HEK293 (cell line): ENCODE measurements around the gene HLA-DQB1.

Source experiments
- CTCF ChIA-PET: fragments of 350-600 bp; formaldehyde crosslinking; extraction: SDS; loops from one replicate; lab custom pipeline; 2021; ENCODE audit warnings: antibody characterized with exemption; lab: Yijun Ruan, JAX
- POLR2A ChIA-PET: fragments of 300-600 bp; formaldehyde crosslinking; extraction: SDS; loops from one replicate; lab custom pipeline; 2020; ENCODE audit warnings: antibody characterized with exemption, inconsistent platforms; lab: Yijun Ruan, JAX
- H3K27ac ChIP-seq: fragments of 200-500 bp; sonication (Bioruptor generic); 2 replicates; pipeline ENCODE4 v1.5.1; 2014; ENCODE audit warnings: low read depth, low read length, control low read depth, inconsistent platforms; ENCODE audit errors: extremely low read depth
- H3K36me3 ChIP-seq, 2 experiments: fragments of 200-500 bp in 1 of 2; sonication (Bioruptor generic) in 1 of 2; 1 replicate in 1 of 2; 2 replicates in 1 of 2; pipeline ENCODE4 v1.5.1; 2014 to 2017; ENCODE audit warnings: inconsistent platforms in 2 of 2, low read length in 2 of 2; ENCODE audit not compliant: control insufficient read depth in 2 of 2, insufficient read depth in 1 of 2
- H3K4me1 ChIP-seq: fragments of 200-500 bp; sonication (Bioruptor generic); 2 replicates; pipeline ENCODE4 v1.5.1; 2014; ENCODE audit warnings: mild to moderate bottlenecking, low read length, inconsistent platforms; ENCODE audit not compliant: control insufficient read depth, insufficient read depth
- H3K4me3 ChIP-seq: 2 replicates; pipeline ENCODE4 v1.5.1; 2011; ENCODE audit warnings: low read depth, mild to moderate bottlenecking, control low read depth, low read length, moderate library complexity
- H3K9me3 ChIP-seq: fragments of 200-500 bp; sonication (Bioruptor generic); 2 replicates; pipeline ENCODE4 v1.5.1; 2014; ENCODE audit warnings: low read depth, low read length, inconsistent platforms; ENCODE audit not compliant: control insufficient read depth, insufficient read depth
- KLF9 ChIP-seq: fragments of 450-650 bp; formaldehyde crosslinking; IDR thresholded peaks from 2 replicates; pipeline ENCODE4 v1.5.1; 2016; ENCODE audit warnings: missing biosample characterization, missing genetic modification characterization, low read depth
- MZF1 ChIP-seq: fragments of 450-650 bp; formaldehyde crosslinking; IDR thresholded peaks from 2 replicates; pipeline ENCODE4 v1.5.1; 2017; ENCODE audit warnings: missing biosample characterization, missing genetic modification characterization, borderline replicate concordance
- PRDM4 ChIP-seq: fragments of 450-650 bp; formaldehyde crosslinking; IDR thresholded peaks from 2 replicates; pipeline ENCODE4 v1.5.1; 2017; ENCODE audit warnings: missing biosample characterization, missing genetic modification characterization
- SCRT2 ChIP-seq: fragments of 450-650 bp; formaldehyde crosslinking; IDR thresholded peaks from 2 replicates; pipeline ENCODE4 v1.5.1; 2016; ENCODE audit warnings: missing biosample characterization, missing genetic modification characterization
- ZNF132 ChIP-seq: fragments of 450-650 bp; formaldehyde crosslinking; IDR thresholded peaks from 2 replicates; pipeline ENCODE4 v1.5.1; 2017; ENCODE audit warnings: missing biosample characterization, missing genetic modification characterization, borderline replicate concordance
- ZNF146 ChIP-seq: fragments of 450-650 bp; formaldehyde crosslinking; IDR thresholded peaks from 2 replicates; pipeline ENCODE4 v1.5.1; 2016; ENCODE audit warnings: missing biosample characterization, missing genetic modification characterization
- ZNF274 ChIP-seq, 2 experiments: fragments of 200-500 bp in 1 of 2; fragments of 450-650 bp in 1 of 2; sonication (Bioruptor generic) in 1 of 2; formaldehyde crosslinking in 1 of 2; IDR thresholded peaks; 2 replicates each; pipeline versions ENCODE4 v1.5.1 to v1.6.1; 2014 to 2016; ENCODE audit warnings: borderline replicate concordance in 1 of 2, inconsistent platforms in 1 of 2, low read length in 1 of 2, missing biosample characterization in 1 of 2, missing genetic modification characterization in 1 of 2
- ZNF350 ChIP-seq: fragments of 450-650 bp; formaldehyde crosslinking; IDR thresholded peaks from 2 replicates; pipeline ENCODE4 v1.5.0; 2017; ENCODE audit warnings: missing biosample characterization, mild to moderate bottlenecking, missing genetic modification characterization
- ZNF510 ChIP-seq: fragments of 450-650 bp; formaldehyde crosslinking; IDR thresholded peaks from 2 replicates; pipeline ENCODE4 v1.5.1; 2018; ENCODE audit warnings: mild to moderate bottlenecking, missing genetic modification characterization, missing biosample characterization; ENCODE audit not compliant: insufficient replicate concordance
- ZNF518A ChIP-seq: fragments of 450-650 bp; formaldehyde crosslinking; conservative IDR thresholded peaks from 2 replicates; pipeline ENCODE4 v1.5.1; 2016; ENCODE audit warnings: low read depth, missing biosample characterization, missing genetic modification characterization
- ZNF596 ChIP-seq: fragments of 450-650 bp; IDR thresholded peaks from 2 replicates; pipeline ENCODE4 v1.5.0; 2018; ENCODE audit warnings: missing biosample characterization, mild to moderate bottlenecking, missing genetic modification characterization, moderate library complexity
- ZNF621 ChIP-seq: fragments of 450-650 bp; formaldehyde crosslinking; IDR thresholded peaks from 2 replicates; pipeline ENCODE4 v1.5.1; 2017; ENCODE audit warnings: missing biosample characterization, missing genetic modification characterization
- ZNF624 ChIP-seq: fragments of 450-650 bp; formaldehyde crosslinking; IDR thresholded peaks from 2 replicates; pipeline ENCODE4 v1.5.1; 2017; ENCODE audit warnings: missing biosample characterization, missing genetic modification characterization
- ZNF629 ChIP-seq: fragments of 450-650 bp; formaldehyde crosslinking; IDR thresholded peaks from 2 replicates; pipeline ENCODE4 v1.5.1; 2017; ENCODE audit warnings: missing biosample characterization, missing genetic modification characterization
- ZNF645 ChIP-seq: fragments of 450-650 bp; formaldehyde crosslinking; IDR thresholded peaks from 2 replicates; pipeline ENCODE4; 2016; ENCODE audit warnings: missing biosample characterization, missing genetic modification characterization
- ZNF701 ChIP-seq: fragments of 450-650 bp; formaldehyde crosslinking; IDR thresholded peaks from 2 replicates; pipeline ENCODE4 v1.5.1; 2016; ENCODE audit warnings: missing biosample characterization, missing genetic modification characterization
- ZXDB ChIP-seq: fragments of 450-650 bp; formaldehyde crosslinking; IDR thresholded peaks from 2 replicates; pipeline ENCODE4 v1.5.1; 2016; ENCODE audit warnings: missing biosample characterization, missing genetic modification characterization
- TF ChIP-seq, protein P1 (sequence below): fragments of 450-650 bp; formaldehyde crosslinking; IDR thresholded peaks from 2 replicates; pipeline ENCODE4 v1.5.1; 2016; ENCODE audit warnings: missing biosample characterization, missing genetic modification characterization
- TF ChIP-seq, protein P2 (sequence below): fragments of 450-650 bp; formaldehyde crosslinking; IDR thresholded peaks from 2 replicates; pipeline ENCODE4 v1.5.1; 2016; ENCODE audit warnings: missing biosample characterization, missing genetic modification characterization, borderline replicate concordance

The HLA-DQB1 gene

GRCh38 chr6:32615885-32616532 is 50.4 kb downstream of the HLA-DQB1 start:
- POLR2A ChIA-PET = no interaction called here
- CTCF ChIA-PET = interaction anchor here (0.9 to 2.8 kb wide), 9 partner anchors 12 to 252 kb away, joined by 3 to 12 read pairs (median 5); no protein-coding TSS in a partner anchor
- TF ChIP-seq ZNF518A (tag by site-specific recombination) = no peak
- no peak for TF ChIP-seq ZNF624 (tag by site-specific recombination)
- no peak for TF ChIP-seq ZNF350
- TF ChIP-seq PRDM4 = no peak
- no peak for TF ChIP-seq ZNF629 (tag by site-specific recombination)
- no peak for TF ChIP-seq MZF1 (tag by site-specific recombination)
- TF ChIP-seq ZXDB (tag by site-specific recombination) = no peak
- TF ChIP-seq, protein P1, sequence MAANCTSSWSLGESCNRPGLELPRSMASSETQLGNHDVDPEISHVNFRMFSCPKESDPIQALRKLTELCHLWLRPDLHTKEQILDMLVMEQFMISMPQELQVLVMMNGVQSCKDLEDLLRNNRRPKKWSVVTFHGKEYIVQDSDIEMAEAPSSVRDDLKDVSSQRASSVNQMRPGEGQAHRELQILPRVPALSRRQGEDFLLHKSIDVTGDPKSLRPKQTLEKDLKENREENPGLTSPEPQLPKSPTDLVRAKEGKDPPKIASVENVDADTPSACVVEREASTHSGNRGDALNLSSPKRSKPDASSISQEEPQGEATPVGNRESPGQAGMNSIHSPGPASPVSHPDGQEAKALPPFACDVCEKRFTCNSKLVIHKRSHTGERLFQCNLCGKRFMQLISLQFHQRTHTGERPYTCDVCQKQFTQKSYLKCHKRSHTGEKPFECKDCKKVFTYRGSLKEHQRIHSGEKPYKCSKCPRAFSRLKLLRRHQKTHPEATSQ (tag by site-specific recombination) = no peak
- TF ChIP-seq SCRT2 = no peak
- no peak for TF ChIP-seq ZNF701 (tag by site-specific recombination)
- TF ChIP-seq ZNF645 = no peak
- TF ChIP-seq ZNF621 = no peak
- TF ChIP-seq ZNF146 (tag by site-specific recombination) = no peak
- no peak for TF ChIP-seq ZNF274 (IDR thresholded peaks at IDR 0.05; ENCODE audit: low read length)
- TF ChIP-seq ZNF274 (tag by site-specific recombination; IDR thresholded peaks at IDR 0.05; ENCODE audit: borderline replicate concordance) = no peak
- no peak for TF ChIP-seq ZNF132 (tag by site-specific recombination)
- TF ChIP-seq KLF9 (tag by site-specific recombination) = no peak
- TF ChIP-seq, protein P2, sequence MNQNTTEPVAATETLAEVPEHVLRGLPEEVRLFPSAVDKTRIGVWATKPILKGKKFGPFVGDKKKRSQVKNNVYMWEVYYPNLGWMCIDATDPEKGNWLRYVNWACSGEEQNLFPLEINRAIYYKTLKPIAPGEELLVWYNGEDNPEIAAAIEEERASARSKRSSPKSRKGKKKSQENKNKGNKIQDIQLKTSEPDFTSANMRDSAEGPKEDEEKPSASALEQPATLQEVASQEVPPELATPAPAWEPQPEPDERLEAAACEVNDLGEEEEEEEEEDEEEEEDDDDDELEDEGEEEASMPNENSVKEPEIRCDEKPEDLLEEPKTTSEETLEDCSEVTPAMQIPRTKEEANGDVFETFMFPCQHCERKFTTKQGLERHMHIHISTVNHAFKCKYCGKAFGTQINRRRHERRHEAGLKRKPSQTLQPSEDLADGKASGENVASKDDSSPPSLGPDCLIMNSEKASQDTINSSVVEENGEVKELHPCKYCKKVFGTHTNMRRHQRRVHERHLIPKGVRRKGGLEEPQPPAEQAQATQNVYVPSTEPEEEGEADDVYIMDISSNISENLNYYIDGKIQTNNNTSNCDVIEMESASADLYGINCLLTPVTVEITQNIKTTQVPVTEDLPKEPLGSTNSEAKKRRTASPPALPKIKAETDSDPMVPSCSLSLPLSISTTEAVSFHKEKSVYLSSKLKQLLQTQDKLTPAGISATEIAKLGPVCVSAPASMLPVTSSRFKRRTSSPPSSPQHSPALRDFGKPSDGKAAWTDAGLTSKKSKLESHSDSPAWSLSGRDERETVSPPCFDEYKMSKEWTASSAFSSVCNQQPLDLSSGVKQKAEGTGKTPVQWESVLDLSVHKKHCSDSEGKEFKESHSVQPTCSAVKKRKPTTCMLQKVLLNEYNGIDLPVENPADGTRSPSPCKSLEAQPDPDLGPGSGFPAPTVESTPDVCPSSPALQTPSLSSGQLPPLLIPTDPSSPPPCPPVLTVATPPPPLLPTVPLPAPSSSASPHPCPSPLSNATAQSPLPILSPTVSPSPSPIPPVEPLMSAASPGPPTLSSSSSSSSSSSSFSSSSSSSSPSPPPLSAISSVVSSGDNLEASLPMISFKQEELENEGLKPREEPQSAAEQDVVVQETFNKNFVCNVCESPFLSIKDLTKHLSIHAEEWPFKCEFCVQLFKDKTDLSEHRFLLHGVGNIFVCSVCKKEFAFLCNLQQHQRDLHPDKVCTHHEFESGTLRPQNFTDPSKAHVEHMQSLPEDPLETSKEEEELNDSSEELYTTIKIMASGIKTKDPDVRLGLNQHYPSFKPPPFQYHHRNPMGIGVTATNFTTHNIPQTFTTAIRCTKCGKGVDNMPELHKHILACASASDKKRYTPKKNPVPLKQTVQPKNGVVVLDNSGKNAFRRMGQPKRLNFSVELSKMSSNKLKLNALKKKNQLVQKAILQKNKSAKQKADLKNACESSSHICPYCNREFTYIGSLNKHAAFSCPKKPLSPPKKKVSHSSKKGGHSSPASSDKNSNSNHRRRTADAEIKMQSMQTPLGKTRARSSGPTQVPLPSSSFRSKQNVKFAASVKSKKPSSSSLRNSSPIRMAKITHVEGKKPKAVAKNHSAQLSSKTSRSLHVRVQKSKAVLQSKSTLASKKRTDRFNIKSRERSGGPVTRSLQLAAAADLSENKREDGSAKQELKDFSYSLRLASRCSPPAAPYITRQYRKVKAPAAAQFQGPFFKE (tag by site-specific recombination) = no peak
- no peak for TF ChIP-seq ZNF510 (tag by site-specific recombination)
- TF ChIP-seq ZNF596 (tag by site-specific recombination) = no peak
- no peak overlapping the region for H3K4me3 ChIP-seq
- no peaks in the 10 kb centered on the region for H3K36me3 ChIP-seq
- no peaks in the 10 kb centered on the region for H3K9me3 ChIP-seq
- H3K27ac ChIP-seq = no peak overlapping the region
- H3K4me1 ChIP-seq = no peaks in the 10 kb centered on the region
